Peyer's patch (tissue), 4 donors: ENCODE data around the gene FAM171A1.

ENCODE experiments used
- CTCF ChIP-seq, 6 experiments: fragments of 450-650 bp in 4 of 6; fragments of 200-600 bp in 2 of 6; sonication (generic) in 1 of 6; IDR thresholded peaks; one replicate each; pipeline ENCODE4 v1.5.1; 2017 to 2019; ENCODE audit warnings: antibody characterized with exemption in 6 of 6, mild to moderate bottlenecking in 3 of 6, moderate library complexity in 1 of 6
- POLR2A ChIP-seq, 2 donors: fragments of 450-650 bp; IDR thresholded peaks; one replicate each; pipeline ENCODE4 v1.5.1; 2017; ENCODE audit warnings: antibody characterized with exemption in 2 of 2, mild to moderate bottlenecking in 2 of 2, moderate library complexity in 2 of 2

DNA sequence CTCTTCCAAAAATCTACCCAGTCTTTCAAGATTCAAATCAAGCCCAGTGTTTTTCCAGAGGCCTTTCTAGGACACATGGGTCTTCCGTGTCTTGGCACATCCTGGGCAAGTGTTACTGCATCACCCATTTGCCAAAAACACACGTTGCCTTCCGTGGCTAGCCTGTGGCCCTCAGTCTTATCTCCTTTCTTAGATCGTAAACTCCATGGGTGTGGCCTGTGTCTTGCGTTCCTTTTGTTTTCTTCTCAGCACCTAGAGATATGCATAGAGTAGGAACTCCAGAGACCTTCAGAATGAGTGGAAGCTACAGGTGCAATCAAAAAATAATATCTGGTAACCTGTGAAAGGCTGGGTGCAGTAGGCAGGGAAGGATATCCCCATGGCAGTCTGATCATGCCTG, 146.1 kb downstream of the FAM171A1 start:
- TF ChIP-seq POLR2A (IDR thresholded peaks at IDR 0.05): no peak
- TF ChIP-seq CTCF (IDR thresholded peaks at IDR 0.05): no peak
